HG02884 (cell line): ENCODE results near the gene PARD3.
"Not testable (repeated sequence)": the region's sequence is repeated elsewhere in the genome, so short reads cannot be mapped to it uniquely, and the experiment has no call there.

Source experiments
- ATAC-seq: cut with Tn5 transposase; IDR thresholded peaks from one replicate; pipeline ENCODE4 v1.9.1; 2021; ENCODE audit warnings: mild to moderate bottlenecking, moderate library complexity; ENCODE audit not compliant: unreplicated experiment

The PARD3 gene

DNA sequence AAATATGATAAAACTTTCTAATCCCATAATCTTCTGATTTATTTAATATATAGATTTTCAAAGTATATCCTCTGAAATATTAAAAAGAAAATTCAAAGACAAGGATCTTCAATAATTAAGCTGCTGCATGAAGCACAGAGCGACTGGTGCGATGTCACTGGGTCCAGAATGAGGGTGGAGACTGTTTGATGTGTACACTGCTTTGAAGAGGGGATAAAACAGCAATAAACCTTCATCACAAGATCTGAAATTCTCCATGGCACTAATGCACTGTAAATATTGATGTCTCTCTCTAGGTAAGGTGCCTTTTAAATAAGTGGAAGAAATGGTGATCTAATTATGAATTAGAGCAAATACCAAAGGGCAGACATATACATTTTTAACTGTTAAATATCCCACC lies 337.8 kb downstream of the PARD3 start:
- no peak for ATAC-seq

DNA sequence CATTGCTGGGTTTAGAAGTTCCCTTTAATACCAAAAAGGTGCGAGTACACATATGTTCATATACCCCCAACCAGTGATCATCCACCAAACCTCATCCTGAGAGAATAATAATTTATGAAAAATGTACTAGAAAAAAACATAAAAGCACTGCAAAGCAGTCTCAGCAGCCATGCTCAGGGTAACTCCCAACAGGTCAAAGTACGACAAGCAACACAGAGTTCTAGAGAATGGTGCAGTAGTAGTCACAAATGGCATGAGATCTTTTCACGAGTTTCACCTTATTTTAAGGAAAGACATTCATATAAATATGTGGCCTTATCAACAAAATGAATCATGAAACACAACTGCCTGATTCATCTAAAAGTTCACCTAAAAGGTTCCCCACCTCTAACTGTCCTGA lies 338.5 kb downstream of the PARD3 start:
- no peak for ATAC-seq

DNA sequence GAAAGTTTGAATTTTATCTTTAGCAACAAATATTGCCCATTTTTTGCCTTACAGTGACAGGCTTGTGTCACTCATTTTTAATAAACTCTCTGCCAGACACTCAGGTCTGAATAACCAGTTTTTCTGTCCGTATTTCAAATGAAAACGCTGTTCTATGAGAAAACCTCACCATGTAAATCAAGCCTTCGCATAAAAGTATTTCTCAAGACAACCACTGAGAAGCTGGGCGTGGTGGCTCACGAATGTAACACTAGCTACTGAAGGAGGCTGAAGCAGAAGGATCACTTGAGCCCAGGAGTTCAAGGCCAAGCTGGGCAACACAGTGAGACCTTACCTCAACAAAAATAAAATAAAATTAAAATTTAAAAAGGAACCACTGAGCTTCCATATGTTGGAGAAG lies 339.3 kb downstream of the PARD3 start:
- no peak for ATAC-seq

DNA sequence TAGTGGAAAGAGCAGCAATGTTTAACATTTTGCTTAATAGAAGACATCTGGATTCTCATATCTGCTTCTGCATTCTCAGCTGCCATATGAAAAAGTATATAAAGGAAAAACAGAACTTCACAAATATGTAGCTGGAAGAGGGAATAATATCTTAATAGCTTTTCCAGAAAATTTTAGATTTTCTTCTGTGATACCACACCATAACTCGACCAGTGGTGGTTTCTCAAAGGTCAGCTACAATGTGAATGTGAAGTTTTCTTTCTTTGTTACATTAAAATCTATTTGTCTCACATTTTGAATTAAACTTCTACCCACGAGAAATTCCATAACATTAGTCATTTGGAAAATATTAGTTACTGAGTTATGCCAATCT lies 339.8 kb downstream of the PARD3 start:
- ATAC-seq = no peak

DNA sequence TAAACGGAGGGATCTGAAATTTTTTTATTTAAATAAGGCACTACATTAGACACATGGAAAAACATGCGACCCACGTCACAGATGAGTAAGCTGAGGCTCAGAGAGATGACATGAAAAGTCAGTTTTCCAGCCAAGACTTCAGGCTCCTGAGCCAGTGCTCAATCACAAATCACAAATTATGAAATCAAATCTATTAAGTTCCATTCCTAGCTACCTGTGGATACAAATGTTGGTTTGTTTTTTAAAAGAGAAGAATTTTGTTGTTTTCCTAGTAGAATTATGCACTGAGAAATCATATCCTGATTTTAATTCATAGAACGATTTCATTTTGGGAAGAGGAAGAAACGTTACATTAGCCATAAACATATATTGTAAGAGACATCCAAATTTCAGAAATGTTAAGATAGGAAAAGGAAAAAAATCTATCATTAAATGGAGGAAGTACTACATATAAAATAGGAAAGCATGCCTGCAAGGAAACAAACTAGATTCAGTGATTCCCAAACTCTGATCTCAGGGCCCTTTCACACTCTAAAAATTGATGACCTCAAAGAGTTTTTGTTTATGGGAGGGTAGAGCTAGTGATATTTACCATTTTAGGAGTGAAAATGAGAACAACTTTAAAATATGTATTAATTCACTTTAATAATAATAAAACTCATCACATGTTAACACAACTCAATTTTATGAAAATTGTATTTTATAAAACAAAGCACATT lies 340.4 kb downstream of the PARD3 start:
- no peak for ATAC-seq

DNA sequence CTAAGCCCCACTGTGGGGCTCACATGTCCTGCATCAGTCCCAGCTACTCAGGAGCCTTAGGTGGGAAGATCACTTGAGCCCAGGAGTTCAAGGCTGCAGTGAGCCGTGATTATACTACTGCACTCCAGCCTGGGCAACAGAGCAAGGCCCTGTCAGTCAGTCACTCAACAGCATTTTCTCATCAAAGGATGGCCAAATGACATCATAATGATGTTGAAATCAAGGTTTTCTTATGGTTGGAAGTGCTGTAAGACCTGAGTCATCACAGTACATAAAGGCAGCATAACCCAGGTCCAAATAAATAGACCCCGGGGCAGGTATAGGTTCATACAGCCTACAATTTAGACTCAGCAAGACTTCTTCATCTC lies 341.1 kb downstream of the PARD3 start:
- ATAC-seq = no peak

DNA sequence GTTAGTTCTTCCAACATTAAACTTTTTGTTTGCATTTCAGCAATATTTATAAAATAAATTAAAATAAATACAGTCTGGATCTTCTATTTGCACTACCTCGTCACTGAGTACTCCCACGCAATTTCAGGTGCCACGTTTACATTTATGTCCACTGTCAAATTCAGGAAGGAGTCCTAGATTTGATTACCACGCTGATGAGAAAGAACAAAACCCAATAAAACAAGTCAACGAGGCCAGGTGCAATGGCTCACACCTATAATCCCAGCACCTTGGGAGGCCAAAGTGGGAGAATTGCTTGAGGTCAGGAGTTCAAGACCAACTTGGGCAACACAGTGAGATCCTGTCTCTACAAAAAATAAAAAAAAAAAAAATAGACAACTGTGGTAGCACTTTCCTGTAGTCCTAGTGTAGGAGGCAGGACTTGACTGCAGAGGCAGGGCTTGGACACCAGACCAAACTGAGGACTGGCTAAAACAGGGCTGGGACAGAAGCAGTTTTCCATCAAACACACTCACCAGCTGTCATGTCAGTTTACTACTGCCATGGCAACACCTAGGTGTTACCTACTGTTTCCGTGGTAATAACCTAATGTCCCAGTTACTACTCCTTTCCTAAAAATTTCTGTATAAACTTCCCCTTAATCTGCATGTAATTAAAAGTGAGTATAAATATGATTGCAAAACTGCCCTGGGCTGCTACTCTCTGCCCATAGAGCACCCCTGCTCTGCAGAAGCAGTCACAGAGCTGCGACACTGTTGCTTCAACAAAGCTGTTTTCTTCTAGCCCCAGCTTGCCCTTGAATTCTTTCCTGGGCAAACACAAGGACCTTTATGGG lies 341.7 kb downstream of the PARD3 start:
- no peak for ATAC-seq

DNA sequence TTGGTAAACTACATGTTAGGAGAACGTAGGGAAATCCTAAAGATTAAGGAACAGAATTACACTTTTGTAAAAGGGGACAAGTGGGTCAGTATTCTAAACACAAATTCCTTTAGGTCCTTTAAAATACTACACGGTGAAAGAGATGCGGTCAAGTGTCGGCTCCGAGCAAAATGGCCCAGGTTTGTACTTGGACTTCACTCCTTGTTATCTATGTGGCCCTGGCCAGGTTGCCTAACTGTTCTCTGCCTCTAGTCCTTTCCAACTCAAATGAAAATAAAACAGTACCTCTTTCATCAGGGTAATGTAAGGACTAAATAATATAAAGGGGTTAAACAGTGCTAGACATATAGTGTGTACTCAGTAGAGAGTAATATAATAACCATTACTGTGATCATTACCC lies 344.8 kb downstream of the PARD3 start:
- no peak for ATAC-seq

DNA sequence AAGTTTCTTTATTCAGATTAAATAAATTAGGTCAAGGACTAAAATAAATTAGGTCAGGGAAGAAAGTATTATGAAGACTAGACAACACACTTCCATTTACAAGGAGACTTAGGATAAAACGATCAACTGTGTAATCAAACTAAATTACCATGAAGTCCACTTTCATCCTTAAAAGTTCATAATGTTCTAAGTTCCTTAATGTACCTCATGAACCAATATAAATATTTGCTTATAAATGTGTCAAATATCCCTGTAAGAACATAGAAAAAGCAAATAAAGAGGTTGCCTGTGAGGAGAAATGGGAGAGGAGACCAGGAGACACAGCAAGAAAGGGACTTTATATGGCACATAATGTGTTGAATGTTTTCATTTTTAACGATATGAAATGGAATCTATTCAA lies 345.6 kb downstream of the PARD3 start:
- no peak for ATAC-seq

DNA sequence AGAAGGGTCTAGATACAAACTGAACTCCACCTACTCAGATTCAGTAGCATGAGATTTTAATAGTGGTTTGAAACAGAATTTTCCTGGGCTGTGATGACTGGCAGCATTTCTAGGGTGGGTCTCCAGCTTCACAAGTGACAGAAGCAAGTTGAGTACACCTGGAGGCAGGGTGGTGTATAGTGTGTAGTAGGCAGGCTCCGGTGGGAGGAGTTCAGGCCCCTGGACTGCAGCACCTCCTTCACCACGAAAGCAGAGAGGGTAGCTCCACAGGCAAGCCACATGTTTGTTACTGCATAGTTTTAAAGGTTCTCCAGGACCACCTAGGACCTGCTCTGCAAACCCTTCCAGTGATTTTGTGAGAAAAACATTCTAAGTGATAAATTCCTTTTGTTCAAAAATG lies 347.2 kb downstream of the PARD3 start:
- ATAC-seq = no peak

DNA sequence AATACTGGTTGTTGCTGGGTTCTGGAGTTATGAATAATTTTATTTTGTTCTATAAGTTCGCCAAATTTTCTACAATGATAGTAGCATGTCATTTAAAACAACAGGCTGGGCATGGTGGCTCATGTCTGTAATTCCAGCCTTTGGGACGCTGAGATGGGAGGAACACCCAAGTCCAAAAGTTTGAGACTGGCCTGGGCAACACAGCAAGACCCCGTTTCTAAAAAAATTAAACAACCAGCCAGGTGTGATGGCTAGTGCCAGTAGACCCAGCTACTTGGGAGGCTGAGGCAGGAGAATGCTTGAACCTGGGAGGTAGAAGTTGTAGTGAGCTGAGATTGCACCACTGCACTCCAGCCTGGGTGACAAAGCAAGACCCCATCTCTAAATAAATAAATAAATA lies 347.7 kb downstream of the PARD3 start:
- no peak for ATAC-seq

DNA sequence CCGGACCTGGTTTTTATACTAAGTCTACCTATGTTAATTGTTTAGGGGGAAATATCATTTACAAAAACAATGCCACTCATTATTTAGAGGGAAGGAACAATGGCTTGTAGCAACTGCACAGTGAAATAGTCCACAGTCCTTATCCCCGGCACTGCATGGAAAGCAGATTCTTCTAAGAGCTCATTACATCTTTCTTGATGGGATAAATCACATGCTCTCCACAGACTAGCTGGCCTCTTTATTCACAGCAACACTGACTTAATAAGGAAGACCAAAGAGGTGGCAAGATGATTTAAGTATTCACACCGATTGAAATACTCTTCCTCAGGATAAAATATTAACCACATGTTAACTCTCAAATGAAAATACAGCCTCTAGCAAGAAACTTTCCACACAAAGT lies 349.4 kb downstream of the PARD3 start:
- ATAC-seq = no peak

DNA sequence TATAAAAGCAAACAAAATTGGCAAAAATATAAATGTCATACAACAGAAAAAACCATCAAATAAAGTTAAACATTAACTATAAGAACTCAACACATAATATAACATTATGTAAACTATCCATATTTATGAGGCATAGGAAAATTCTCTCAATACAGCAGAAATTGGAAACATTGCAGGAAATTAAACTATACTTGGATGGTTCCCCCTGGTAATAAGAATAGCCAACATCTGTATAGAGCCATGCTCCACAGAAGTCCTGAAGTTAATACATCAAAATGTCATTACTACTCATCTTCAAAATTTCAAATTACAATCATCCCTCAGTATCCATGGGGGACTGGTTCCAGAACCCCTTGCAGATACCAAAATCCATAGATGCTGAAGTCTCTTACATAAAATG lies 350.5 kb downstream of the PARD3 start:
- no peak for ATAC-seq

DNA sequence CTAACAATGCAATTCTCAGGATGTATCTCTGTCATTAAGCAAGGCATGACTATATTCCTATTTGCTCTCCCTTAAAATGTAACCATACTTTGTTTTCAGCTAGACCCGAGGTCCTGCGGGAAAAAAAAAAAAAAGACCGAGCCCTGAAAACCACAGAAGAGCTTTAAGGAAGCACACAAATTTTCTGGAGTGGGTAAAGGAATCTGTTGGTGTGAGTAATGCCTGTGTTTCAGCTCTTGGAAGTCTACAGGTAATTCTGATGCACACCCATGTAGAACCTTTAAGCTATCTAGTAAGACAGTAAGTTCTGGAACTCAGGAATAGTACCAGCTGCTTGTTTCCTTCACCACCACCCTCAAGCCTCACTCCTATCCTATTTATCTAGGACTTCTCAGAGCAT lies 351.1 kb downstream of the PARD3 start:
- no peak for ATAC-seq

DNA sequence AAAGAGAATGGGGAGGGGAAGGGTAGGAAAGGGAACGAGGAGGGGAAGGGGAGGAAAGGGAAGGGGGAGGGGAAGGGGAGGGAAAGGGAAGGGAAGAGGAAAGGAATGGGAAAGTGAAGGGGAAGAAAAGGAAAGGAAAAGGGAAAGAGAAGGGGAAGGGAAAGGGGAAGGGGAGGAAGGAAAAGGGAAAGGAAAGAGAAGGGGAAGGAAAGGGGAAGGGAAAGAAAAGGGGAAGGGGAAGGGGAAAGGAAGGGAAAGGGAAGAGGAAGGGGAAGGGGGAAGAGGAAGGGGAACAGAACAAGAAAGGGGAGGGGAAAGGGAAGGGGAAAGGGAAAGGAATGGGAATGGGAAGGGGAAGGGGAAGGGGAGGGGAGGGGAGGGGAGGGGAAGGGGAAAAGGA lies 352.1 kb downstream of the PARD3 start:
- no peak for ATAC-seq

DNA sequence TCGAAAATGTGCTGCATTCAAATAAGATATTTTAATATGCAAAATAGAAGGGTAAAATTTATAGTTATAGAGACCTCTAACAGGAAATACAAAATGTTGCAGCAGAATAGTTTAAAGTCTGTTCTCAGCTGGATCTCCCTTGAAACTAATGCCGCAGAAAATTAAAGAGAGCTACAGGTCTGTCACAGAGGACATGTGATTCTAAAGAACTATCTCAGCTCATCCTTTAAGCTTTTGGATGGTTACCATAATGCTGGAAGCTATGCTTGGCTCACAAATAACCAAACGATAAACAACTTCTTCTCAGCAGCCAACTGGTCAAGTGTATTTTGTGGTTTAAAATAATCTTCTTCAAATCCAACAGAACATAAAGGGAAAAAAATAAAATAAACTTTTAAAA lies 353.0 kb downstream of the PARD3 start:
- ATAC-seq = no peak

DNA sequence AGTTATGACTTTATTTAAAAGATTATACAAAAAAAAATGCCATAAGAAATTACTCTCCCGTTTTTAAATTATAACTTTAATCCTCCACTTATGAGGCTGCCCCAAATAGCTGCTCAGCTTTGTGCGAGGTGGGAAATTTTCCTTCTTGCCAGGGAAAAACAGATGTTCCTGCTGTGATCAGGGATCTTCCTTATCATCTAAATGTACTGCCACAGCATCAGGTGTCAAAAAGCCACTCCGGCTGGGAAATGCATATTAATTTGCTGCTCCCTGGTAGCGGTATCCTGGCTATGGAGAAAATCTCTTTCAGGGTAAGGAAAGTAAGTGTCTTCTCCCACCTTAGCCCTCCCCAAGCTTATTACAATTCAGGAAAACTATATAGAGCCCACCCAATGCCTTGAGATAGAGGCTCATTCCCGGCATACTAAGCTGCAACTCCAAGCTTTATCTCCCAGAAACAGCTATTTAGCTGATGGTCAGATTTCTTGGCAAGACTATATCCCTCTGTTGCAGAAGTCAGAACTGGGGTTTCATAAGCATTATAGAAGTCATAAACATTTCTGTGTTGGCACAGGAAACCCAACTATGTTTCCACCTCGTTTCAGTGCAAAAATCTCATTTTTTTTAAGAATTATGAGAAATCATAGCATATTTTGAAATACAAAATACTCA lies 360.4 kb downstream of the PARD3 start:
- no peak for ATAC-seq

DNA sequence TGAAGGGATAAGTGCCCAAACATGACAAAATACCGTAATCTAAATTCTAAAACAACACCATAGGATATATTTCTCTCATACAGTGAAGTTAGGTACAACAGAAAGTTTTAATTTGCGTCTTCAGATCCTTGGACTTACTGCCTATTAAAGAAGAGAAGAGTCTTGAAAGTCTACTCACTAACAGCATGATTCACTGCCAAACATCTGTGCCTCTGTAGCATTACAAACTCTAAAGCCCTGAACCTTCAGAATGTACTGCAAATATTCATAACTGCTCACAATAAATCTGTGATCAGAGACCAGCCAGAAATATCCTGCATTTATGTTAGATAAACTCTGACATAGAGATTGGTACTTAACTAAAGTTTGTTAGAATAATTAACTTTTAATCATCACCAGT lies 365.3 kb downstream of the PARD3 start:
- no peak for ATAC-seq

DNA sequence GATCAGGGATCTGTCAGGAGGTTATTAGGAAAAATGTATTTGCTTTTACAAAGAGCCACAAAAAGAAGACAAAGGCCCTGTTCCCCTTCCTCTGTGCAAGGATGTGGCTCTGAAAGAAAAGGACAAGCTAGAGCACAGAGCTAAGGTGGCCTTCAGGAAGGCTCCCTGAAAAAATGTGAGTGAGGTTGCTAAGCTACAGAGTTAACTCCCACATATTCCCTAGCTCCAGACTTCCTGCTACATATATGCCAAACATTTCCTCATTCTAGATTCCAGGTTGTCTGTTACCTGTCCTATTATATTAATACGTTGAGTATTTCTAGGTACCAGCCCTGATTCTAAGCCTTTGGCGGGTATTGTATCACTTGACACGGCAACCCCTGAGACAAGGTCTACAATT lies 369.0 kb downstream of the PARD3 start:
- no peak for ATAC-seq

DNA sequence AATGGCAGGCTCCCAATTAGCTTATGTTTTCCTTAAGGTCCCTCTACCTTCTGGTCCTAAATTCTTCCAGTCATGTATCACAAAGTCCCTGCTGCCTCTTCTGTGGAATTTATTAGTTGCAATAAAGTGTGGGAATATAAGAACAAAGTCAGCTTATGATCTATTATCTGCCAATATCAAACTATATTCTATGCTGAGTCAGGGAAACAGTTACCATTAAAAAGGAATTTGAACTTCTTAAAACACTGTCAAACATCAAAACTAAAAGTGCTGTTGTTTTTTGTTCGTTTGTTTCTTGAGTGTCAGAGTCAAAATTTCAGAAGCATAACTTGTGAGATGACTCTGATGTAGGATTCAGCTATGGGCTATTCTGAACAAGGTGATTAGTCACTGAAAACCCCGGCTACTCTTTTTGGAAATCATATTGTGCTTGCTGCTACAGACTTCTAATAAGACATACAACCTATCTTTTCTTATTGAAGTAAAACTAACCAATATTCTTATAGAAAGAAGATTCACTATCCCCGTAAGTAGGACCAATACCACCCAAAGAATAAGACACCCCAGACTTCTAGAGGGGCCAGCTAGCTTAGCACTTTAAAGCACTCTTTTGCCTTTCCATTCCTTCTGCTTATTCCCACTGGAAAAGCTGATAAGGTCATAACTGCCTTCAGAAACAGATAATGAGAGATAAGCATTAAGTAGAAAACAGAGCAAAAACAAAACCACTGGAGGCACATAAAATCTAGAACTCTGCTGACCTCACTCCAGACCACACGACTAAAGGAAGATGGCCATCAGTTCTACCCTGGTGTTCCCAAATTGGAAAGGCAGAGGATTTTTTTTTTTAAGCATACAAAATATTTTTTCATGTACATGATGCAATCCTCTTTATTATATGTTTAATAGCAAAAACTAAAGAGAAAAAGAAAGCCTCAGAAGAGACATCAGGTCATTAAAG lies 370.6 kb downstream of the PARD3 start:
- no peak for ATAC-seq

DNA sequence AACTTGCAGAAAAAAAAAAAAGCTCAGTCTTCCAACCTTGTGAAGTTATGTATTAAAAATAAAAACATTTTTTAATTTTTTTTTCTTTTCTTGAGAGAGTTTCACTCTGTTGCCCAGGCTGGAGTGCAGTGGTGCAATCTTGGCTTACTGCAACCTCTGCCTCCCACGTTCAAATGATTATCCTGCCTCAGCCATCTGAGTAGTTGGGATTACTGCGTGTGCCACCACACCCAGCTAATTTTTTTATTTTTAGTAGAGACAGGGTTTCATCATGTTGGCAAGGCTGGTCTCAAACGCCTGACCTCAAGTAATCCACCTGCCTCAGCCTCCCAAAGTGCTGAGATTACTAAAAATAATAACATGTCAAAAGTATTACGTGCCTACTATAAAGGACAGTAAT lies 375.7 kb downstream of the PARD3 start:
- not testable (repeated sequence) for ATAC-seq
